Right lobe of liver (tissue), 6 donors: ENCODE data around the gene RTP5. TPM values are rescaled to one million over a fixed set of nuclear protein-coding genes. Genes with fewer than 3 reads are reported as not detected.
A peak's percentile ranks its signal among the peaks of the same experiment; 100 is the strongest.

Experiments used
- ATAC-seq, 4 donors: fragments of 200-7000 bp; cut with Tn5 transposase; one replicate each; pipeline ENCODE4 v1.9.1; 2020; ENCODE audit warnings: mild to moderate bottlenecking in 4 of 4, moderate library complexity in 4 of 4
- DNase-seq, 3 donors: peaks; one replicate each; pipeline ENCODE4 v3.0.0-alpha.2; 2020
- H3K27ac ChIP-seq, 3 donors: fragments of 200-600 bp; one replicate each; pipeline ENCODE4 v1.8.0; 2022
- H3K27me3 ChIP-seq, 2 donors: fragments of 200-600 bp; one replicate each; pipeline ENCODE4 v1.8.0; 2022
- H3K36me3 ChIP-seq, 4 donors: fragments of 200-600 bp; sonication (generic) in 1 of 4; one replicate each; pipeline versions ENCODE4 v1.5.1 to v1.8.0; 2017 to 2022; ENCODE audit warnings: control low read depth in 1 of 4
- H3K4me1 ChIP-seq, 4 donors: fragments of 200-600 bp; sonication (generic) in 1 of 4; one replicate each; pipeline versions ENCODE4 v1.5.1 to v1.8.0; 2017 to 2022; ENCODE audit warnings: control low read depth in 1 of 4
- H3K4me3 ChIP-seq, 3 donors: fragments of 200-600 bp; one replicate each; pipeline ENCODE4 v1.8.0; 2022
- H3K9me3 ChIP-seq, 4 donors: fragments of 200-600 bp; sonication (generic) in 1 of 4; one replicate each; pipeline versions ENCODE4 v1.5.1 to v1.8.0; 2017 to 2022; ENCODE audit warnings: control low read depth in 1 of 4
- POLR2A ChIP-seq: fragments of 450-650 bp; IDR thresholded peaks from one replicate; pipeline ENCODE4 v1.6.1; 2017; ENCODE audit warnings: antibody characterized with exemption, mild to moderate bottlenecking
- WGBS: methylation state at CpG from one replicate; pipeline ENCODE4 v1.1.6; 2018; ENCODE audit warnings: low coverage, low lambda C conversion rate; ENCODE audit not compliant: insufficient coverage; ENCODE audit errors: missing lambda C conversion rate; 5-methylcytosine and 5-hydroxymethylcytosine counted together
- intact Hi-C, 2 donors: fragments of 100-400 bp; cut with DNase I; formaldehyde crosslinking; loops; one replicate each; pipeline versions ENCODE4 v1.11.2 to v1.14.1; 2022
- total RNA-seq, 6 experiments: library from RNA; depleted of rRNA in 2 of 6; stranded (reverse); fragments of >200 nt in 2 of 6; fragmentation: NEBNext Ultra II Directional in 3 of 6; extraction: Animal tissue kit (Norgen Biotek cat#: 25700) in 3 of 6; gene quantifications; one replicate each; pipeline versions ENCODE4 v1.1.0 to v1.2.4, GENCODE V29; 2016 to 2023
- TF ChIP-seq, protein P1 (sequence below), 4 donors: fragments of 200-600 bp in 3 of 4; fragments of 450-650 bp in 1 of 4; IDR thresholded peaks; one replicate each; pipeline versions ENCODE4 v1.5.1 to v1.8.0; 2016 to 2022; ENCODE audit warnings: antibody characterized with exemption in 4 of 4, mild to moderate bottlenecking in 2 of 4
- donor health status: DM: no; HTN: yes; CAD: no.
- donor health status: DM: no; HTN: no; CAD: no.
- donor health status: DM: no; HTN: no; CAD: no.
- donor health status: DM: no; HTN: yes; CAD: no.
- donor health status: DM: no; HTN: yes; CAD: no.

Gene RTP5
- total RNA-seq, 6 experiments from 2014 or later: not detected

DNA sequence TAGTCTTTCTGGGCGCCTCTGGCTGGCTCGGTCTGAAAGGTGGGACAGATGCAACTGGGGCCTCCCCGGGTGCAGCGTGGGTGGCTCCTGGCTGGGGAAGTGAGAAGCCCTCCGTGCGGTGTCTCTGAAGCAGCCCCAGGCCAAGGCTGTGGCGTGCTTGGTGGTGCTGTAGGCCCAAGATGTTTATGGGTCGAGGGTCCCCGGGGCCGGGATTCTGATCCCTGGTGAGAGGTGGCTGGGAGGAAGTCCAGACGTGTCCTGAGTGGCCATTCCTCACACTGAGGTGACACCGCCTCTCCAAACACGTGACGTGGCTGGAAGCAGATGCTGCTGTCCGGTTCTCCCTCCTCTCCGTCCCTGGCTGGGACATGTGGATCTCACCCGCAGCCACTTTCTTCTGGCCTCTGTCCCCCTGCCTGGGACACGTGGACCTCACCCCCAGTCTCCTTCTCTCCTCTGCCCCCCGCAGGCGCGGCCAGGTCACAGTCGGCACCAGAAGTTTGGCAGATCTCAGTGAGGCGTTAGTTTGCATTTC is 12.6 kb downstream of the RTP5 start:
- H3K27me3 ChIP-seq: no peaks in the 10 kb centered on the region
- peak overlapping the region; percentile 77 to 96 (median 96) for H3K27ac ChIP-seq
- peak; percentile 54 for TF ChIP-seq POLR2A
- TF ChIP-seq, protein P1, sequence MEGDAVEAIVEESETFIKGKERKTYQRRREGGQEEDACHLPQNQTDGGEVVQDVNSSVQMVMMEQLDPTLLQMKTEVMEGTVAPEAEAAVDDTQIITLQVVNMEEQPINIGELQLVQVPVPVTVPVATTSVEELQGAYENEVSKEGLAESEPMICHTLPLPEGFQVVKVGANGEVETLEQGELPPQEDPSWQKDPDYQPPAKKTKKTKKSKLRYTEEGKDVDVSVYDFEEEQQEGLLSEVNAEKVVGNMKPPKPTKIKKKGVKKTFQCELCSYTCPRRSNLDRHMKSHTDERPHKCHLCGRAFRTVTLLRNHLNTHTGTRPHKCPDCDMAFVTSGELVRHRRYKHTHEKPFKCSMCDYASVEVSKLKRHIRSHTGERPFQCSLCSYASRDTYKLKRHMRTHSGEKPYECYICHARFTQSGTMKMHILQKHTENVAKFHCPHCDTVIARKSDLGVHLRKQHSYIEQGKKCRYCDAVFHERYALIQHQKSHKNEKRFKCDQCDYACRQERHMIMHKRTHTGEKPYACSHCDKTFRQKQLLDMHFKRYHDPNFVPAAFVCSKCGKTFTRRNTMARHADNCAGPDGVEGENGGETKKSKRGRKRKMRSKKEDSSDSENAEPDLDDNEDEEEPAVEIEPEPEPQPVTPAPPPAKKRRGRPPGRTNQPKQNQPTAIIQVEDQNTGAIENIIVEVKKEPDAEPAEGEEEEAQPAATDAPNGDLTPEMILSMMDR (IDR thresholded peaks at IDR 0.05): peak in 2 of 4 donors; percentile 13 to 21
- H3K36me3 ChIP-seq: no peaks in the 10 kb centered on the region
- intact Hi-C loops: no loop called here
- H3K4me3 ChIP-seq: peak overlapping the region; percentile 22 to 49 (median 45)
- ATAC-seq: peak; percentile 31 to 56 (median 52)
- peak; percentile 67 to 90 (median 89) for DNase-seq
- 5% methylated on average over 12 of the region's 23 CpGs for WGBS
- no peaks in the 10 kb centered on the region for H3K9me3 ChIP-seq
- peaks cover 0 to 14% (median 3%) of the 10 kb centered on the region in 4 donors for H3K4me1 ChIP-seq

DNA sequence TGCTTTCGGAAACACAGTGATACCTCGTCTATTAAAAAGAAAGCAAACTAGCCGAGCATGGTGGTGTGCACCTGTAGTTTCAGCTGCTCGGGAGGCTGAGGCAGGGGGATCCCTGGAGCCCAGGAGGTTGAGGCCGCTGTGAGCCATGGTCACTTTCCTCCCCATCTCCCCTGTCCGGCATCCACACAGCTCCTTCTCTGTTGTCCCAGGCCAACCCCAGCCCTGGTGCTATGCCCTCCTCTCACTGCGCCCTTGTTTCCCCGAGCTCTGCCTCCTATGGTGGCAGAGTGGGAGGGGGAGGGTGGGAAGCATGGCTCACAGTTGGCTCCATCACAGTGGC is 15.4 kb downstream of the RTP5 start:
- Histone ChIP-seq H3K27ac (no peak overlapping the region), H3K4me3 (no peak overlapping the region), H3K27me3 (no peaks in the 10 kb centered on the region), H3K9me3 (no peaks in the 10 kb centered on the region), H3K36me3 (no peaks in the 10 kb centered on the region), H3K4me1 (peaks cover 0 to 14% (median 3%) of the 10 kb centered on the region in 4 donors)
- TF ChIP-seq, protein P1 (IDR thresholded peaks at IDR 0.05): no peak
- no peak for TF ChIP-seq POLR2A
- DNase-seq (no peak), ATAC-seq (no peak)
- intact Hi-C loops: no loop called here
- WGBS: 98% methylated on average over 5 of the region's 8 CpGs

DNA sequence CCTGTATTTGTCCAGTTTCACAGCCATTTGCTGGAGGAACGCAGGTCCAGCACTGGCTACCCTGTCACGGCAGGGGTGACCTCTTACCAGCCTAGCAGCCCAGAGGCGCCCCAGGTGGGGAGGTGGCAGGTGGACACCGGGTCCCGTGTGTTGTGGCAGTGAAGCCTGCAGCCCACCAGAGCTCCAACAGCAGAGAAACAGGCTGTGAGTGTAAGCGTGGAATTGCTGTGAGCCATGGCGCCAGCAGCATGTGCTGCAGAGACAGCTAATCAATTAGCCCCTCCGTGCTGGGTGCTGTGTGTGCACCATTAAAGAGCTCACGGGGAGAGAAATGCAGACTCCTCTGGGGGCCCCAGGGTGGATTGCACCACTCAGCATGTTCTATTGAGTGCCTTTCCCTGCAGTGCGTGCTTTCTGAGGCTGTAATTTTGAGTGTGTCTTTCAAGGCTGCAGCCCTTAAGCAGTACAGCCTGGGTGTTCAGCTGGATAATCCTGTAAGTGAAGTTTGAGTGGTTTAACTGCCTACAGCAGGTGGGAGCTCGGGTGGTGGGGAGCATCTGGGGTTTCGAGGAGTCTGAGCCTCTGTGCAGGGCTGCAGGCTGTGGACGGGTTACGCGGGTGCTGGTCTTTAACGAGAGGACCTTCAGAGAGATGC is 15.9 kb downstream of the RTP5 start:
- intact Hi-C loops: no loop called here
- no peak for TF ChIP-seq POLR2A
- TF ChIP-seq, protein P1 (IDR thresholded peaks at IDR 0.05): no peak
- no peaks in the 10 kb centered on the region for H3K9me3 ChIP-seq
- peaks cover 0 to 14% (median 3%) of the 10 kb centered on the region in 4 donors for H3K4me1 ChIP-seq
- no peaks in the 10 kb centered on the region for H3K36me3 ChIP-seq
- H3K27ac ChIP-seq: no peak overlapping the region
- no peaks in the 10 kb centered on the region for H3K27me3 ChIP-seq
- no peak for DNase-seq
- 77% methylated on average over 6 of the region's 16 CpGs for WGBS
- ATAC-seq: no peak
- H3K4me3 ChIP-seq: no peak overlapping the region

DNA sequence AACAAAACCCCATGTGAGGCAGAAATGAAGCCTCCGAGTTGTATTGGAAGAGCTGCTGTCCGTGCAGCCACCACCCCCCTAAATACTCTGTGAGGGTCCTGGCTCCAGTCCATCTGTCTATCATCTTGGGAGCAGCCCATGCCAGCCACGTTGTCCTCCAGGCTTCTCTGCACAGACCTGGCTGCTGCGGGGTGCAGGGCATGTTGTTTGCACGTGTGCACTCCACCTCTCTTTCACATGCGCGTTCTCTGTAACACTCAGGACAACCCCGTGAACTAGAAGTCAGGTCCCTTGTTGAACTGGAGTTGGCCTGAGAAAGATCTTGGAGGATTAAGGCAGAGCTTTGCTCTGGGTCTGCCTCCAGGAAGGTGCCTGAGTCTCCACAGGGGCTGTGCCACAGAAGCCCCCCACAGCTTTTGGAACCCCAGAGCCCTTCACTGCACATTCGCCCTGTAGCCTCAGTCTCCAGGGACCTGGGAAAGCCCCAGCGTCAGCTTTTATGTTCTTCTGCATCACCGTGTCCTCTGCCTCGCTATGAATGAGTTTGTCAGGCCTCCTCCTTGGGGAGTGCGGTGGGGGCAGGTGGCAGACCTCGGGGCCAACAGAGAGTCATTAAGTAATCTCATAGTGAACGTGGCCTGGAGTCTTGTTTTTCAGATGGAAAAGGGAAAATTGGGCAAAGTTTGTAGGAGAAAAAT is 16.6 kb downstream of the RTP5 start:
- ATAC-seq (no peak), DNase-seq (no peak)
- intact Hi-C loops: no loop called here
- Histone ChIP-seq H3K4me3 (no peak overlapping the region), H3K27me3 (no peaks in the 10 kb centered on the region), H3K9me3 (no peaks in the 10 kb centered on the region), H3K4me1 (peaks cover 0 to 14% (median 3%) of the 10 kb centered on the region in 4 donors), H3K27ac (no peak overlapping the region), H3K36me3 (no peaks in the 10 kb centered on the region)
- 45% methylated on average over 11 of the region's 15 CpGs for WGBS
- no peak for TF ChIP-seq POLR2A
- TF ChIP-seq, protein P1 (IDR thresholded peaks at IDR 0.05): no peak
